ENCODE results near the gene SNRNP200.

GRCh38 chr2:96274355-96275056 is 30.8 kb downstream of the SNRNP200 start:
- TF ChIP-seq CTCF (IDR thresholded peaks at IDR 0.05; ENCODE audit: insufficient read depth, low read length) (no peak), REST (IDR thresholded peaks at IDR 0.05; ENCODE audit: insufficient replicate concordance, low read depth) (no peak), POLR2AphosphoS5 (IDR thresholded peaks at IDR 0.05; ENCODE audit: low read depth) (no peak; the same call in 1 of the 2 replicates), GABPA (IDR thresholded peaks at IDR 0.05; ENCODE audit: low read depth) (no peak), SPI1 (IDR thresholded peaks at IDR 0.05; ENCODE audit: borderline replicate concordance, low read depth) (no peak)

All from HL-60 (cell line).